H1 (cell line): Measurements from ENCODE around the gene RELT.

Source experiments
- ATF2 ChIP-seq: IDR thresholded peaks from 2 replicates; pipeline ENCODE4 v1.6.1; 2012; ENCODE audit warnings: low read length, inconsistent platforms
- CTCF ChIP-seq, 3 experiments: IDR thresholded peaks; 1 replicate in 2 of 3; 2 replicates in 1 of 3; pipeline versions ENCODE4 v1.5.1 to v1.6.1; 2011; ENCODE audit warnings: low read length in 3 of 3, mild to moderate bottlenecking in 3 of 3, inconsistent platforms in 2 of 3, low read depth in 1 of 3, moderate library complexity in 1 of 3; ENCODE audit not compliant: insufficient read depth in 1 of 3; ENCODE audit errors: control extremely low read depth in 1 of 3
- MAX ChIP-seq: IDR thresholded peaks from 2 replicates; pipeline ENCODE4 v1.6.1; 2012; ENCODE audit warnings: inconsistent platforms
- SP1 ChIP-seq: IDR thresholded peaks from 2 replicates; pipeline ENCODE4 v1.6.1; 2011; ENCODE audit warnings: low read depth, low read length

- TF ChIP-seq ATF2 (no peak), SP1 (no peak), MAX (no peak), CTCF (IDR thresholded peaks at IDR 0.05; ENCODE audit: control extremely low read depth in 1 of 3, insufficient read depth in 1 of 3, low read depth in 1 of 3, low read length in 3 of 3) (no peak)
Observed at GRCh38 chr11:73425108-73425507, 48.9 kb downstream of the RELT start.
